Cardiac muscle cell (in vitro differentiated cells and primary cell): ENCODE data around the gene SPATA20. TPM values are rescaled to one million over a fixed set of nuclear protein-coding genes. Genes with fewer than 3 reads are reported as not detected.
A peak's percentile ranks its signal among the peaks of the same experiment; 100 is the strongest.

ENCODE experiments used
- DNase-seq, 2 donors: peaks; one replicate each; pipeline versions ENCODE4 v3.0.0 to v3.0.0-alpha.2; 2010 to 2017; ENCODE audit warnings: low read depth in 1 of 2, low spot score in 1 of 2
- H3K27ac ChIP-seq: fragments of 200-600 bp; sonication (generic); 2 replicates; pipeline ENCODE4 v1.5.1; 2016
- H3K27me3 ChIP-seq: fragments of 200-600 bp; sonication (generic); 2 replicates; pipeline ENCODE4 v1.6.0; 2016; ENCODE audit warnings: control low read depth
- H3K36me3 ChIP-seq: fragments of 200-600 bp; sonication (generic); 2 replicates; pipeline ENCODE4 v1.5.1; 2016; ENCODE audit warnings: control low read depth
- H3K4me1 ChIP-seq: fragments of 200-600 bp; sonication (generic); 2 replicates; pipeline ENCODE4 v1.8.1; 2017; ENCODE audit warnings: low read depth, mild to moderate bottlenecking, mixed run types
- H3K4me3 ChIP-seq: fragments of 200-600 bp; sonication (generic); 2 replicates; pipeline ENCODE4 v1.5.1; 2016; ENCODE audit warnings: mild to moderate bottlenecking
- H3K9me3 ChIP-seq: fragments of 200-600 bp; sonication (generic); 2 replicates; pipeline ENCODE4 v1.5.1; 2017; ENCODE audit warnings: low read depth, mild to moderate bottlenecking, control low read depth
- polyA plus RNA-seq: library from polyadenylated mRNA; unstranded; fragments of >200 nt; fragmentation: Nextera tagmentation; extraction: Ambion mirVana; gene quantifications from 2 replicates; pipeline ENCODE4 v1.2.1, GENCODE V29; 2016
- total RNA-seq: library from RNA; depleted of rRNA; stranded (reverse); fragments of >200 nt; gene quantifications from 2 replicates; pipeline ENCODE4 v1.2.3, GENCODE V29; 2016
- TF ChIP-seq, protein P1 (sequence below): IDR thresholded peaks from 2 replicates; pipeline ENCODE4 v1.5.1; 2012; ENCODE audit warnings: low read depth, mild to moderate bottlenecking, low read length

The SPATA20 gene
- total and polyA plus RNA-seq, 2 experiments from 2014 or later, result 103 to 216 TPM

DNA sequence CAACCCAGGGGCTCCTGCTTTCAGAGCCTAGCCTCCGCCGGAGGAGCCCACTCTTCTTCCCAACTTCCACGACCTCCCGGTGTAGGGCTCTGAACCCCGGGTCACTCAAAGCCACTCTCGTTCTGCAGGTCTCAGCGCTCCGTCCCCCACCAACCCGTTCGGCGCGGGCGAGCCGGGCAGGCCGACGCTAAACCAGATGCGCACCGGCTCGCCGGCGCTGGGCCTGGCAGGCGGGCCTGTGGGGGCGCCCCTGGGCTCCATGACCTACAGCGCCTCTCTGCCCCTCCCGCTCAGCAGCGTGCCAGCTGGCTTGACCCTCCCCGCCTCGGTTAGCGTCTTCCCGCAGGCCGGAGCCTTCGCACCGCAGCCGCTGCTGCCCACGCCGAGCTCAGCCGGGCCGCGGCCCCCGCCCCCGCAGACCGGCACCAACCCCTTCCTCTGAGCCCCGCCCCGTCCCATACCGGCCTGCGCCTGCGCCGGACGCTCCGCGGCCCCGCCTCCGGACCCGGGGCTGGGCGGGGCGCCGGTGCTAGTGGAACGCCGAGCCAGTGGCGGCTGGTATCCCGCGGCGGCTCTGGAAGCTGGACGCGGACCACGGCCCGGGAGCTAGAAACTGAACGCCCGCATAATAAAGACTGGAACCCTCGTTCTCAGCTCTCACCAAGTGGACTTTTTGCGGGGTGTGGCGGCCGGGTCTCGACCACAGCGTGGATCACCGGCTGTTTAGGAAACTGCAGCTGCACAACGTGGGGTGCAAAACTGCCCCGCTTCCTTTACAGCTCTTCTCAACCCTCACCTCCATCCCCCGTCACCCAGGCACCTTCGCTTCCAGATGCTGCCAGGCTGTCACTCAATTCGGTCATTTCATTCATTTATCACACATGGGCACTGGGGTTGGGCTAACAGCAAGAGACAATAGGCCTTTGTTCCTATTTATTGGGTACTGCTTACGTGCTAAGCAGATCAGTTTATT, 5.0 kb upstream of the SPATA20 start:
- H3K27ac ChIP-seq, result no peak overlapping the region
- peaks cover 12% of the 10 kb centered on the region for H3K4me1 ChIP-seq
- peak; percentile 87 to 95 for DNase-seq
- H3K36me3 ChIP-seq, result no peaks in the 10 kb centered on the region
- H3K4me3 ChIP-seq, result peak overlapping the region; percentile 33
- H3K9me3 ChIP-seq, result no peaks in the 10 kb centered on the region
- H3K27me3 ChIP-seq, result no peaks in the 10 kb centered on the region
- TF ChIP-seq, protein P1, sequence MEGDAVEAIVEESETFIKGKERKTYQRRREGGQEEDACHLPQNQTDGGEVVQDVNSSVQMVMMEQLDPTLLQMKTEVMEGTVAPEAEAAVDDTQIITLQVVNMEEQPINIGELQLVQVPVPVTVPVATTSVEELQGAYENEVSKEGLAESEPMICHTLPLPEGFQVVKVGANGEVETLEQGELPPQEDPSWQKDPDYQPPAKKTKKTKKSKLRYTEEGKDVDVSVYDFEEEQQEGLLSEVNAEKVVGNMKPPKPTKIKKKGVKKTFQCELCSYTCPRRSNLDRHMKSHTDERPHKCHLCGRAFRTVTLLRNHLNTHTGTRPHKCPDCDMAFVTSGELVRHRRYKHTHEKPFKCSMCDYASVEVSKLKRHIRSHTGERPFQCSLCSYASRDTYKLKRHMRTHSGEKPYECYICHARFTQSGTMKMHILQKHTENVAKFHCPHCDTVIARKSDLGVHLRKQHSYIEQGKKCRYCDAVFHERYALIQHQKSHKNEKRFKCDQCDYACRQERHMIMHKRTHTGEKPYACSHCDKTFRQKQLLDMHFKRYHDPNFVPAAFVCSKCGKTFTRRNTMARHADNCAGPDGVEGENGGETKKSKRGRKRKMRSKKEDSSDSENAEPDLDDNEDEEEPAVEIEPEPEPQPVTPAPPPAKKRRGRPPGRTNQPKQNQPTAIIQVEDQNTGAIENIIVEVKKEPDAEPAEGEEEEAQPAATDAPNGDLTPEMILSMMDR, result peak; percentile 16

GRCh38 chr17:50542795-50543774, 3.9 kb upstream of the SPATA20 start:
- Histone ChIP-seq H3K27ac (no peak overlapping the region), H3K4me3 (peak overlapping the region; percentile 33), H3K9me3 (no peaks in the 10 kb centered on the region), H3K4me1 (peaks cover 12% of the 10 kb centered on the region), H3K36me3 (no peaks in the 10 kb centered on the region), H3K27me3 (no peaks in the 10 kb centered on the region)
- no peak for DNase-seq
- TF ChIP-seq, protein P1, result no peak

GRCh38 chr17:50544516-50544915, 2.5 kb upstream of the SPATA20 start:
- no peaks in the 10 kb centered on the region for H3K9me3 ChIP-seq
- no peak for DNase-seq
- TF ChIP-seq, protein P1, result no peak

DNA sequence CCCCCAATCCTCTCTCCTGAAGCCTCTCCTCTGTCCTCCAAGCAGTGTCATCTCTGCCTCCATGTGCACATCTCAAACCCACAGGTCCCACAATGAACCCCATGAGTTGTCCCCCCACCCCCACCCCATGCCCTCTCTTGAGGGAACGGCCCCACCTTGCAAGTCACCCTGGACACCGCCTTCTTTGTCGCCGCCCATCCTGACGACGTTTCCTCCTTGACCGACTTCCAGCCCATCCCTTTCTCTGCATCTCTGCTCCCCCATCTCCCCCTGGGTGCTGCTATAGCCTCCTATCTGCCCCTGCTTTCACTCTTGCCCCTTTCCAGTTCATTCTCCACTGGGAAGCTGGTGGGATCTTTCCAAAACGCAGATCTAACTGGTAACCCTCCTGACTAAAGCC, 1.7 kb upstream of the SPATA20 start:
- no peaks in the 10 kb centered on the region for H3K36me3 ChIP-seq
- peaks cover 12% of the 10 kb centered on the region for H3K4me1 ChIP-seq
- H3K4me3 ChIP-seq, result no peak overlapping the region
- DNase-seq, result no peak
- TF ChIP-seq, protein P1, result no peak
- no peaks in the 10 kb centered on the region for H3K27me3 ChIP-seq
- no peaks in the 10 kb centered on the region for H3K9me3 ChIP-seq
- no peak overlapping the region for H3K27ac ChIP-seq

More at GRCh38 chr17:50544516-50544915, 2.5 kb upstream of the SPATA20 start:
- Histone ChIP-seq H3K27ac (no peak overlapping the region), H3K4me3 (no peak overlapping the region), H3K27me3 (no peaks in the 10 kb centered on the region), H3K36me3 (no peaks in the 10 kb centered on the region), H3K4me1 (peaks cover 12% of the 10 kb centered on the region)

DNA sequence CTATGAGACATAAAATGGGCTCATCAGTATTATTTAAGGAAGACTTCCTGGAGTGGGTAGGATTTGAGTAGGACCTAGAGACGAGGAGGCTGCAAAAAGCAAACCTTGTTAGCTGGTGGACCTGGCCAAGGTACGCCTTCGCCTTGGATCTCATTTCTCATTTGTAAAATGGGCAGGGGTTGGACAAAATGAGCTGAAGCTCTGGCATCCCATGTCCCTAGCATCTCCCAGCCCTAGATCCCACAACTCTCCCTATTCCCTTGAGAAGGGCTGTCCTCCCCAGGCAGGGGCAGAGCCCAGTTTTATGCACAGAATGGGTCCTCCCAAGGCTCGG, 306 bp upstream of the SPATA20 start:
- Histone ChIP-seq H3K27ac (no peak overlapping the region), H3K4me3 (no peak overlapping the region), H3K27me3 (no peaks in the 10 kb centered on the region), H3K36me3 (no peaks in the 10 kb centered on the region), H3K9me3 (no peaks in the 10 kb centered on the region), H3K4me1 (peaks cover 6% of the 10 kb centered on the region)
- TF ChIP-seq, protein P1, result no peak
- DNase-seq, result no peak
